Activated CD4-positive, alpha-beta T cell treated with anti-CD3 and anti-CD28 coated beads, Interleukin-2, amount 50 U/mL, for 48 hours (primary cell): Measurements from ENCODE around the gene CNIH1.
"Not testable (repeated sequence)": the region's sequence is repeated elsewhere in the genome, so short reads cannot be mapped to it uniquely, and the experiment has no call there.

Experiments
- DNase-seq, 2 experiments: peaks; one replicate each; pipeline ENCODE4 v3.0.0-alpha.2; 2020

CNIH1 gene

GRCh38 chr14:54378893-54379292 lies 62.3 kb downstream of the CNIH1 start:
- not testable (repeated sequence) for DNase-seq

DNA sequence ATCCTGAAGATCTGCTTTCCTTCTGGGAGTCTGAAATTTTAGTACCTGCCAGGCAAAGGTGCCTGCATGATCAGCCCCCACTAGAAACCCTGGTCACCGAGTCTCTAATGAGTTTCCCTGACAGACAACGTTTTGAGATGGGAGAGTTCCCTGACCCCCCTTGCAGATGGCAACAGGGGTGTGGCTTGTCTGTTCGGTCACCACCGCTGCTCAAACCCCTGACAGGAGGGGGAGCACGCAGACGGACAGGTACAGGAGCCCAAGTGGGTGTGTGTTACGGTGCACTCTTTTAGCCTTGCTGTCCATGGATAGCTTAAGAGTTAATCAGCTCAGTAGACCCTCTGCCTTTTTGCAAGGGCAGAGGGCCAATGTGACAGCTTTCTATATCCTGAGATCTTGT lies 63.7 kb downstream of the CNIH1 start:
- no peak for DNase-seq

- DNase-seq = no peak
These were observed 66.9 kb downstream of the CNIH1 start for GRCh38 chr14:54374117-54374884.
